Astrocyte of the hippocampus (primary cell): Measurements from ENCODE around the gene ZNF467.
A peak's percentile ranks its signal among the peaks of the same experiment; 100 is the strongest.

Experiments used
- DNase-seq: peaks from one replicate; pipeline ENCODE4 v3.0.0; 2011; ENCODE audit warnings: low read depth, low spot score

ZNF467 gene

DNA sequence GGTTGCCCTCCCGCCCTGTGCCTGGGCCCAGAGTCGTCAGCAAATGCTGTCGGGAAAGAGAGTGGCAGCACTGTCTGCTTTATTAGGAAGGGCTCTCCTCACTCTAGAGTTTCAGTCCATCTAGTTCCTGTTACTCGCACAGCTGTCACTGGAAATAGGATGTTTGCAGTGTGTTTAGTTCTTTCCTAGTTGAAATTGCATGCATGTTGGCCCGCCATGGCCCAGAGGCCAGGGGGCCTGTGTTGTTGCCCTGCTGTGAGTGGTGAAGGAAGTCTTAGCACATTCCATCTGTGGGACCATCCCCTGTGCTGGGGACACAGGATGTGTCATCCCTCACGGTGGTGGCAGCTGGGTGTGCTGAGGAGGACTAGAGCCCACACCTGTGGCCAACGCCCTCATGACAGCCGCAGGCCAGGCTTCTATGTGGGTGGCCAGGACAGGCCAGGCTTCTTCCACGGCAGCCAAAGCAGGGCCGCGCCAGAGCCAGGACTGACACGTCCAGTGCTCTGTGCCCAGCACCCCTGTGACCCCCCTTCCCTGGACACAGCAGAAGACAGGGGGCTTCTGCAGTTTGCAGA lies 45.4 kb downstream of the ZNF467 start:
- DNase-seq = no peak

DNA sequence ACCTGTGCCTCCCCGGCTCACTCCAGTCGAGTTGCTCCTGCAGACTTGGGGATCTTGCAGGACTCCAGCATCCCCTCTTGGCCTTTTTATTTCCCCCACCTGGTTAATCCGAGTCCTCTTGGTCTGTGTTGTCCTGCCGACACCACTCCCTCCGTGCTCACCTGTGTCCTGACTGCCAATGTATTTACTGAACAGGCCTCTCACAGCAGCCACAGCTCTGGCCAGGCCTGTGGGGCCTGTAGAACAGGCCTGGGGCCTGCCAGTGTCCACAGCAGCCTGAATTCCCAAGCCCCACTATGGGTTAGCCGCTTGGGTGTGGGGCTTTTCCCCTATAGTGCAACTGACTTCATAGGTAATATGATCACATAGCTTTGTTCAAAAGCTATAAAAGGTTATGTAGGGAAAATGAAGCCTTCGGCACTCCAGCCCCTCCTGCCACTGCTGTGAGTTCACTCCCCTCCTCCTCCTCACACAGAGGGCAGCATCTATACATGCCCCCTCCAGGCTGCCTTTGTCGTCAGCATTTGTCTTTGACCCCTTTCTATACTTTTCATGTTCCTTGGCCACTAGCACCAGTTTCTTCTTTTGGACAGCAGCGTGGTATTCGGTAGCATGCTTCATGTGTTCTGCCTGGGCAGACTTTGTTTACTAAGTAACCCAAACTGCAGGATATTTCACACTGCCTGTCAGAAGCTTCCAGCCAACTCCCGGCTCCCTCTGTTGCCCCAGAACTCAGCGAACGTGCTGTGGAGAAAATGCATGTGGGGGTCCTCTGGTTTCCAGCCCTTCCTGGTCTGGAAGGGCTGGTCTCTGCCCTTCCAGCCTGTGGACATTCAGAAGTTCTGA lies 46.1 kb downstream of the ZNF467 start:
- DNase-seq = no peak

DNA sequence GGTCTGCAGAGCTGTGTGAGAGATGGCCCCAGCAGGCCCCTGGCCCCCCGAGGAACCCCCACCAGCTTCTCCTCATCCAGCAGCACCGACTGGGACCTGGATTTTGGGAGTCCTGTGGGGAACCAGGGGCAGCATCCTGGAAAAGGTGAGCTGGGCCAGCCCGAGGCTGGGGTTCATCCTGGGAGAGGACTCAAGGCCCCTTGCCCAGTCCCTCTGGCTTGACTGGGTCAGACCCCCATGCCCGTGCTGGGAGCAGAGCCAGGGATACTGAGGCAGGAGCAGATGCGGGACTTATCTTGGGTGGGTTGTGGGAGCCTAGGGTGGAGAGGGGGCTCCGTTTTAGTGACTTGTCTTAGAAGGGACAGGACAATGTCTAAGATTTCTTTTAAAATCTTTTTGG lies 47.5 kb downstream of the ZNF467 start:
- DNase-seq = no peak

DNA sequence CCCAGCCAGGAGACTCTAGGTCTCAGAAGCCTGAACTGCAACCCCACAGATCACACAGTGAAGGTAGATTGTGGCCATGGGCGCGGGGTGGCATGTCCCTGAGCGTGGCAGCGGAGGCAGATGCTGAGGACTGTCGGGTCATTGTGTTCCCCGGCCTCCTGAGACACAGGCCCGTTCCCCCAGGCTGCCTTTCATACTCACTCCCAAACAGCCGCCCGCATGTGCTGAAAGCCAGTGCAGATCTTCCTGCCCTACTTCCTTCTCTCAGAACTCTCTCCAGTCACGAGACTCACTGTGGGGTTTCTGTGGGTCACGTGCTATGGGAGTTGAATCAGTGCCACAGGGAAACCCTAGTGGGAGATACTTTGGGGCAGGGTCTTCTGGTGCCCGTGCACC lies 48.0 kb downstream of the ZNF467 start:
- DNase-seq = no peak

DNA sequence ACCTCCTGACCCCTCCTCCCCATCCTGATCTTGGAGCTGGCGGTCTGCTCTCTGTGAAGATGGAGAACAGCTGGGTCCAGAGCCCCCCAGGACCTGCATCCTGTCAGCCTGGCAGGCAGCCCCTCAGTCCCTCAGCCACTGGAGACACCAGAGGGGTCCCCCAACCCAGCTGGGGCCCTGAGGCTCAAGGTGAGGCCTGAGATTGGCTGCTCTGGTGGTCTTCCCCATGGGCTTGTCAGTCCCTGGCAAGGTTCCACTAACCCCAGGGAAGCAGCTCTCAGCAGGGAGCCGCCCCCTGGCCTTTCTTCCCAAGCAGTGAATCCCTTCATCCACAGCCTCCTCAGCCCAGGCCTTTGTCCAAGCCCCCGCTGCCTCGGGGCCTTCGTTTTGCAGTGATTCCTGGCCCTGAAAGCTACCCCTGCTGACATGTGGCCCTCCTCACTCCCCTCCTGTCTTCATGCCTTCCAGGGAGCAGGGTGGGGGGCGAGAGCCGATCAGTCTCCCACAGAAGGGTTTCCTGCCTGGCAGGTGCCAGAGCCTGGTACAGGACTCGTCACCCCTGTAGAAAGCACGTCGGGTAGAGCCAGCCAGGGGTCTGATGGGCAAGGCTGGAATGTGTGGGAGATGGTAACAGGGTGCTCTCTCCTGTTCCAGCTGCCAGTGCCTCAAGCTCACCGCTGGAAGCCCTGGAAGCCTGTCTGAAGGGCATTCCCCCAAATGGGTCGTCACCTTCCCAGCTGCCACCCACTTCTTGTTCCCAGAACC lies 48.5 kb downstream of the ZNF467 start:
- DNase-seq = no peak

DNA sequence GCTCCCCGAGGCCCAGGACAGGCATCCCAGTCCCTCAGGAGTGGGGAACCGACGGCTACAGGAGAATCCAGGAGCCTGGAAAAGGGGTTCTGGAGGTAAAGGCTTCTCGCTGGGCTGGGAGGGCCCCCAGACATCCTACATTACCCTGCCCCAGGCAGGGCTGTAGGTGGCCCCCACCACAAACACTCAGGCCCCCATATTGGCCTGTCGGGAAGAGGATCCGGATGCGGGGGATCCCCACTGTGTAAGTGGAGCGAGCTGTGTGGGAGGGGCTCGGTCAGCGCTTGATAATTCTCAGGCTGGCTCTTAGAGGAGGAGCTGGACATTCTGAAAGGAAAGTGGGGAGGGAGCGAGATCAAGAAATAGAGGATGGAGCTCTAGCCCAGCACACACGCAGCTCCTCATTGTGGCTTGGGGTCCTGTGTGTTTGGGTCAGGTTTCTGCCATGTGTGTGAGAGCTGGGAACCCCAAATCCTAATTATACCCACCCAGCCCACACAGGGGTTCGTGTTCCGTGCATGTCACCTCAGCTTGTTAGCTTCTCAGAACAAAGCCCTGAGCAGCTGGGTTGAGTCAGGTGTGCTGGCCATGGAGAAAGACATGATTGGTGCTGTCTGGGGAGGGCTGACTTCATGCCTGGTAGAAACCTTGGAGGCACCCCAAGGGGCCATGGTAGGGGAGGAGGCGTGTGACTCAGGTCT lies 49.4 kb downstream of the ZNF467 start:
- DNase-seq = no peak

DNA sequence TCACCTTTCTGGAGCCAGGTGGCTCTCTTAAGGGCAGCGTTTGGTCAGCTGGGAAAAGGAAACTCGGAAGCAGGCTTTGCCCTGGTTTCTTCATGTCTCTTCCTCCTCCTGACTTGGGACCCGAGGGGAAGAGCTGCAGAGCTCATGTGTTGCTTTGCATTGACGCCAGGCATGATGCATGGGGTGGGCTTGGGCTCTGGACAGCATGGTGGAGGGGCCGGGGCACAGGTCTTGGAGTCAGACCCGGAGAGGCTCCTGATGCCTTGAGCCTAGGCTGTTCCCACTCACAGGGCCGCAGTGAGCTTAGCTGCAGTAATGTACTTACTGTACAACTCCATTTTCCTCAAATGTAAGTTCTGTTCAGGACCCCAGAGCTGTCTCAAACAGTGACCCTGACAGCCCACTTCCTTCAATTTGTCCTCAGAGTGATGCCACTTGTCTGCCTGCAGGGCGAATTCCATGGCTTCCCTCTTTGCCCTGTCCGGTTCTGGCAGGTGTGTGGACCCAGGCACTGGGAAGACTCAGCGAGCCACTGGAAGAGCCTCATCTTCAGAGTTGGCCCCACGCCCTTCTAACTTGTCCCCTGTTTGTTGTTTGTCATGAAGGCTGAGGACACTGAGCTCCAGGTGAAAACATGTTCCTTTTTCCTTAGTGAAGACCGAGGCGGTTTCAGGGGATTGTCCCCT lies 50.2 kb downstream of the ZNF467 start:
- no peak for DNase-seq

DNA sequence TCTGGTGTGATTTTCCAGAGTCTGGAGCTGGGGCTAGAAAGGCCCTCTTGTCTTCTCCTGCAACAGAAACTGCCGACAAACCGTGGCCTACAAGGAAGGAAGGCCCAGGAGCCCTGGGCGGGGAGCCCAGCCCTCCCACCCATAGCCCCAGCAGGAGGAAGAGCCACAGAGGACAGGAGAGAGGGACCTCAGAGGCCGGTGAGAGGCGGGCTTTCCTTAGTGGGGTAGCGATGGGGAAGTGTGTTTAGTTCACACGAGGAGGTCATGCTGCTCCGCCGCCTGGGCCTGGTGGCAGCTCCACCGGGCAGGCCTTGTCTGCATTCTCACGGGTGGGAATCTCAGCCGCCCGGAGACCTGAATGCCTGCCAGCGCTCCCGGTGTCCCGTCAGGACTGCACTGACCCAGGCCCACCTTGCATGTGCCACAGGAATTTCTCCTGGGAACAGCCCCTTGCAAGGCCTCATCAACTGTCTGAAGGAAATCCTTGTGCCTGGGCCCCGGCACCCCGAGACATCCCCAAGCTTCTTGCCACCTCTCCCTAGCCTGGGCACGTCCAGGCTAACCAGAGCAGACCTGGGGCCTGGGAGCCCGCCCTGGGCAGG lies 50.9 kb downstream of the ZNF467 start:
- no peak for DNase-seq

DNA sequence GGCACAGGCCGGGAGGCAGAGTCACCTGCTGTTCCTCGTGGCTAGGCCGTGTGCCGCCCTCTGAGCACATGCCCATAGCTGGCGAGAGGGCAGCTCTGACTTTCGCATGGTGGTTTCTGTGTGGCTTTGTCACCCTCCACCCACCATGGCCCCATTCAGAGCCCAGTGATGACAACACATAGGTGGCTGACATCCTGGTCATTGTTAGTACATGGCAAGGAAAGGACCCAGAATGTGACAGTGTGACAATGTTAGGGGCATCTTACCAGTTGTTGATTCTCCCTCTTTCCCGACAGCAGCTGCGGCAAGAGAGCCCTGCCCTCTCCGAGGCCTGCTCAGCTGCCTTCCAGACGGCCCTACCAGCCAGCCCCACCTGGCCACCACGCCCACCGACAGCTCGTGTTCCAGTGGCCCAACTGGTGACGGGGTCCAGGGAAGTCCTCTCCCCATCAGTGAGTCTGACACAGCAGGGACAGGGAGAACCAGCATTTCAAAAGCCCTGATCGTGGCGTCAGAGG lies 52.2 kb downstream of the ZNF467 start:
- DNase-seq = no peak

DNA sequence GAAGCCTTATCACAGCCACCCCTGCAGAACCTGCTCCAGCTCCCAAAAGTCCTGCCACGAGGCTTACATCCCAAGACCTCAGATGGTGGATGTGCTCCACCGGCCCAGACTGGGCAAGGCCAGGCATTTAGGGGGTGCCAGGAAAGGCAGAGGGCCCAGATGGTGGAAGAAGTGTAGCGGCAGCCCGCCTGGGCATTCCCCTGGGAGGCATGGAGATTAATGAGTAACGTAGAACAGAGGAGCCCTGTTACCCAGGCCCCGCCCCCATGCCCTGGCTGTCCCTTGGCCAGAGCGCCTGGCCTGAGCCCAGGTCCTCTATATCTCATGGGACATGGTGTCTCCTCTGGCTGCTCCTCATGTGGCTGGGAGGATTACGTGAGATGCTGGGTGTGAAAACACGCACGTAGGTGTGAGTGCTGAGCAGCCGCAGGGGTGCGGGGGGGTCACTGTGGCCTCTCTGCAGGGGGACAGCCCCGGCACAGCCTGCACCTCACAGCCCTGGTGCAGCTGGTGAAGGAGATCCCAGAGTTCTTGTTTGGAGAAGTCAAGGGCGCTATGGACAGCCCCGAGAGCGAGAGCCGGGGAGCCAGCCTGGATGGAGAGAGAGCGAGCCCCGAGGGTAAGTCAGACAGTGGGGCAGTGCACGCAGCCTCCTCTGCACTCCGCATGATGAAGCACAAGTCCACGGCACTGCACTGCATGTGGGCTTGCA lies 52.9 kb downstream of the ZNF467 start:
- peak; percentile 34 for DNase-seq

DNA sequence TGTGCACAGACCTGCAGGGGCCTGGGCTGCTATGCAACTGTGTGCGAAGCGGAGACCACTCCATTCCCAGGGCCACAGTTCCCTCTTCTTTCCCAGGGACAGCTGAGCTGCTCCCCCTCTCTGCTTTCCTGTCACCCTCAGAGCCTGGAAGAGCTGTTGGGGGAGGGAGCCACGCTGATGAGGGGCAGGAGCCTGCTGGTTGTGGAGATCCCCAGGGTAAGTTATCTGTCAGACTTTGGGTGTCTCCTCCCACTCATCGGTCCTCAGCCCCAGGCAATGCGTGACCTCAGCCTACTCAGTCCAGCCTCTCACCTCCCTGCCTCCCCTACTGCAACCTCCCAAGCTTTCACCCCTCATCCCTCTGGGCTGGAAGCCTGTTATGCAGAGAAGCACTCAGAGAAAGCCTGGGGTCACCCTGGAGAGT lies 53.5 kb downstream of the ZNF467 start:
- no peak for DNase-seq

DNA sequence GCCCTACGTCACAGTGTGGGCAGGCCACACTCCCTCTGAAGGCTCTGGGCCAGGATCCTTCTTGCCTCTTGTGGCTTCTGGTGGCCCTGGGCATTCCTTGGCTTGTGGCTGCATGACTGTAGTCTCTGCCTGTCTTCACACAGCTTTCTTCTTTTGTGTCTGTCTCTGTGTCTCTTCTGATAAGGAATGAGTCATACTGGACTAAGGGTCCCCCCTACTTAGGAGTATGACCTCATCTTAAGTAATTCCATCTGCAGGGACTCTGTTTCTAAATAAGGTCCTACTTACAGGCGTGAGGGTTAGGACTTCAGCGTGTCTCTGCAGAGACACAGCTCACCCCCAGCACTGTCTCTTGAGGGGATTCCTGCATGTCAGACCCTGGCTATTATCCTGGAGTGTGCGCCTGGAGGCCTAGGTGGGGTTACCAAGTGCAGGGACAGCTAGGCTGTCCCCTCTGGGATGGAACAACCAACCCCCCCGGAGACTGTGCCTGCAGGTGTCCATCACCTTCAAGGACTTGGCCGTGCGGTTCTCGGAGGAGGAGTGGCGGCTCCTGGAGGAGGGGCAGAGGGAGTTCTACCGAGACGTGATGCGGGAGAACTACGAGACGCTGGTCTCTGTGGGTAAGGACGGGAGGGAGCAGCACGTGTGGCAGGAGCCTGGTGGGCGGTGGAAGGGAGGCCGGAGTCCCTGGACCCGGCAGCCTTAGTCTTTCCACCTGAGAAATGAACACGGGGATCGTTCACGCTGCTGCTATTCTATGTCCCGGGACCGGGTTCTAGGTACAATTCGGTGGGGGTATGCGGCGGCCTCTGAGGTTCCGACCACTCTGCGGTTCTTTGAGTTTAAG lies 54.1 kb downstream of the ZNF467 start:
- DNase-seq = peak; percentile 80

DNA sequence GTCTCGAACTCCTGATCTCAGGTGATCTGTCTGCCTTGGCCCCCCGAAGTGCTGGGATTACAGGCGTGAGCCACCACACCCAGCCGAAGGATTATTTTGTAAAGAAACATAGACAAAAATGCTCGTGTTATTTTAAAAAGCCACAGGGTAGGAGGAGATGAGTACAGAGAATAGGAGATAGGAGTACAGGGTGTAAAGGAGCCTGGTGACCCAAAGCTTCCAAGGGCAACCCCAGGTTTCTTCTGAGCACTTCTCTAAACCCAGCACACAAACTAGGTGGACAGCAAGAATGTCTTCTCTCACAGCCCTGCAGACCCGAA lies 54.7 kb downstream of the ZNF467 start:
- no peak for DNase-seq

DNA sequence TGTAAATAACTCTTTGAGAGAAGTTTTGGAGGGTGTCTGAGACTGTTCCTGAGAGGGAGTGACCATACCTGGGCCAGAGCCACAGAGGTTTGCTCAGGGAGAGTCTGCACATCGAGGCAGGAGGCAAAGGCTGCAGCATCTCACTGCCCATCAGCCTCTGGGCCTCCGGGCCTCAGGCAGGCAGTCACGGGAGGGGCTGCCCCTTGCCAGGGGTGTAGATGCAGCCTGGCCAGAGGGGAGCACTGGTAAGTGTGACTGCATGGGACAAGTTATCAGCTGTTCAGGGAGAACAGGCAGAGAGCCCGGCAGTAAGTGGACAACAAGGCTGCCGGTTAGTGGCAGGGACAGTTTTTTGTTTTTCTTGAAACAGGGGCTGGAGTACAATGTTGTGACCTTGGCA lies 55.9 kb downstream of the ZNF467 start:
- no peak for DNase-seq

DNA sequence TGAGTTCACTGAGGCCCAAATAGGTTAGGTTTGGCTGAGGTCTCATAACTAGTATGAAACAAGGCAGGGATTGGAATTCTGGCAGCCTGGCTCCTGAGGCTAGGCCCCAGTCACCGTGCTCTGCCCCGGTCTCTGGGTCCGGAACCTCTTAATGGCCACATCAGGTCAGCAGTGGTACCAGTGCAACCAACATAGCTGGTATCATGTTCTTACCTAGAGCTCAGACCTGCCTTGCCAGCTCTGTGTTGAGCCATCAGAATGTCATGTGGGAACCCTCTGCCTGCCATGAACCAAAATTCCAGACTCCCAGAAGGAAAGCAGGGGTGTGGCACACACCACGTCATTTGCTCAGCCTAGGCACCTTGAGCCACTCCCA lies 56.5 kb downstream of the ZNF467 start:
- no peak for DNase-seq

DNA sequence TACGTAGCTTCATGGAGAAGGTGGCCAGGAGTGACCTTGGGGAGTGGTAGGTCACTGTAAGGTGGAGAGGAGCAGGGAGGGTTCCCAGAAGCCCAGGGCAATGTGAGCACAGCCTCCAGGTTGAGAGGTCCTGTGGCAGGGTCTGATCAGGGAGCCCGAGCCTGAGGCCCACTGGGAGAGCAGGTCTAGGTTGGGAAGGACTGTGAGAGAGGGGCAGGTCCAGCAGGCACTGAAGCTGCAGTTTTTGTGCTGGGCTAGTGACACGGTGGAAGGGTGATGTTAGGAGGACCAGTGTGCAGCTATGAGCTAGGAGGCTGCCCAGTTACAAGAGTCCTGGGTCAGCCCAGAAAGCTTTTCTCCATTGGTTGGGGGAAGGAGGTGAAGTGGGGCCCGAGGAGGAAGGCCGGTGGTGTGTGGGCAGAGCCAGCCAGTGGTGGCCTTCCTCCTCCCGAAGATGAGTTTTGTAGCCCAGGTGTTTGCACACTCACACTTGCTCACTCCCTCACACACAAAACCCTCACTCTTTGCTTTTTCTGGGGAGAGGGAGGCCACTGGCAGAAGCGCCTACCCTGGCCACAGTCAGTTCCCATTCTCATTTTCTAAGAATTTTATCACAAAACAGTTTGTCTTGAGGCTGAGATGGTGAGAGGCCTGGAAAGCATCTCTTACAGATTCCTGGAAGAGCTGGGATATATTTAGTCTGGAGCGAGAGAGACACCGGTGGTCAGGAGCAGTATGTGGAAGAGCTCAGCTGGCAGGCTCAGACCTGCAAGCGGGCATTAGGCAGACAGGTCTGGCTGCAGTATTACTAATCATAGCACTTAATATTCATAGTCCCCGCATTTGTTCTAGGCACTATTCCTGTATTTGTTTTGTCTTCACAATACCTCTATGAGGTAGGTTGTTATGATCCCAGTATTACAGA lies 57.1 kb downstream of the ZNF467 start:
- DNase-seq = no peak

DNA sequence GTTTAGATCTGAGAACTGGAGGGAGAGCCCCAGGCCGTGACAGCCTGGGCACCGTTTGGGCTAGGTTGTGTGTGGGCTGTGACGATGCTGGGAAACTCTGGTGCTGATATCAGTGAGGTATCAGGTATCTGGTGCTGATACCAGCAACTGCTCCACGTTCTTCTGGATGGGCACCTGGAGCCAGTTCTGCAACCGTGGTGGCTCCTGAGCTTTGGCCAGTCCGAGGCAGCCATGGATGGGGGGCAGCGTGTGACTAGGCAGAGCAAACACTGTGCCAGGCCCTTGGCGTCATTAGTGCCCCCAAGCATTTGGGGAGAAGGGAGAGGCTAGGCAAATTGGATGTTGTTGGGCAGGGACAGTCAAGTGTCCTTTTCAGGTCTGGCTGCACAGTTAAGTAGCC lies 57.9 kb downstream of the ZNF467 start:
- no peak for DNase-seq

DNA sequence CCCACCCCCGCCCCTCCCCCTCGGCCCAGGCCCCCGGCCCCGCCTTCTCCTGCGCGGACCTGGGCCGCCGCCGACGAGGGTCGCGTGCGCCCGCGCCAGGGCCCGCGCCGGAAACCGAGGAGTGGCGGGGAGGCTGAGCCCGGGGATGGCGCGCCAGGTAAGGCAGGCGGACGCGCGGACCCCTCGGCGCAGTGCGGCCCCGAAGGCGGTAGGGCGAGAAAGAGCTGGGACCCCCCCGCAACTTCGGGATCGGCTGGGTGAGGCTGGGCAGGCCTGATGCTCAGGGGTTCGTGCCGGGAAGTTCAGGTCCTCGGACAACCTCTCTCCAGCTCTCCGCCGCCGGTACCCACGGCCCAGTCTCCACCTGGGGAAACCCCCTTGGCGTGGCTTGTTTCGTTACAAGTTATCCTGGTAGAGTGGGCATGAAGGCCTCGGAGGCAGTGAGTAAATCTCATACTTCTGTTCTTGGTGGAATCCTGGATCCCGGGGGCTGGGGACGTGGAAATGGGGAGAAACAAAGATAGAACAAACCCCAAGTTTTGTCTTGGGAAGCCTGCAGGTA lies 58.4 kb downstream of the ZNF467 start:
- no peak for DNase-seq
